HepG2 (cell line): ENCODE measurements around the gene RTEL1. TPM values are rescaled to one million over a fixed set of nuclear protein-coding genes. Genes with fewer than 3 reads are reported as not detected.
A peak's percentile ranks its signal among the peaks of the same experiment; 100 is the strongest.

Experiments
- CENPX ChIP-seq: sonication (generic); formaldehyde crosslinking; IDR thresholded peaks from 2 replicates; pipeline ENCODE4 v1.9.0; 2021; ENCODE audit warnings: mild to moderate bottlenecking, missing genetic modification reagents, moderate library complexity
- DR1 ChIP-seq: sonication (generic); formaldehyde crosslinking; IDR thresholded peaks from 2 replicates; pipeline ENCODE4 v1.8.0; 2021; ENCODE audit warnings: mild to moderate bottlenecking, missing genetic modification reagents, inconsistent platforms
- HIVEP1 ChIP-seq: sonication (generic); formaldehyde crosslinking; IDR thresholded peaks from 2 replicates; pipeline ENCODE4 v1.4.0; 2020; ENCODE audit warnings: mild to moderate bottlenecking, missing genetic modification reagents
- HMGXB3 ChIP-seq: sonication (generic); formaldehyde crosslinking; IDR thresholded peaks from 2 replicates; pipeline ENCODE4 v1.4.0; 2020; ENCODE audit warnings: missing genetic modification reagents, borderline replicate concordance
- SRY ChIP-seq: sonication (generic); formaldehyde crosslinking; IDR thresholded peaks from 2 replicates; pipeline ENCODE4 v1.8.0; 2022; ENCODE audit warnings: mild to moderate bottlenecking, missing genetic modification reagents
- WIZ ChIP-seq: sonication (generic); formaldehyde crosslinking; IDR thresholded peaks from 2 replicates; pipeline ENCODE4 v1.5.1; 2020; ENCODE audit warnings: mild to moderate bottlenecking, missing genetic modification reagents
- ZNF138 ChIP-seq: sonication (generic); formaldehyde crosslinking; IDR thresholded peaks from 2 replicates; pipeline ENCODE4 v1.5.0; 2020; ENCODE audit warnings: mild to moderate bottlenecking, low read depth, missing genetic modification reagents
- ZNF563 ChIP-seq: sonication (generic); formaldehyde crosslinking; IDR thresholded peaks from 2 replicates; pipeline ENCODE4 v1.8.0; 2022; ENCODE audit warnings: mild to moderate bottlenecking, moderate library complexity, missing genetic modification reagents
- polyA plus RNA-seq, 8 experiments: library from polyadenylated mRNA; depleted of rRNA in 3 of 8; stranded (reverse) in 7 of 8; unstranded in 1 of 8; fragments of >200 nt; fragmentation: Illumina TruSeq in 4 of 8; extraction: Trizol in 4 of 8; gene quantifications; 2 replicates each; pipeline versions ENCODE4 v1.2.1 to v1.2.3, GENCODE V29; 2011 to 2016; ENCODE audit warnings: low read depth in 4 of 8, missing spikeins in 1 of 8, mixed read lengths in 1 of 8; ENCODE audit not compliant: insufficient read depth in 1 of 8
- total RNA-seq, 5 experiments: library from RNA; depleted of rRNA; stranded (reverse); fragments of >200 nt; fragmentation: Illumina TruSeq; extraction: Trizol; gene quantifications; 2 replicates each; pipeline ENCODE4 v1.2.3, GENCODE V29; 2016; ENCODE audit warnings: low read depth in 1 of 5
- TF ChIP-seq, protein P1 (sequence below): IDR thresholded peaks from 2 replicates; pipeline ENCODE4 v1.6.1; 2016; ENCODE audit warnings: low read depth, control low read depth

RTEL1 gene
- total and polyA plus RNA-seq, 2 of the 13 experiments (the other 11 are each of a cell fraction or from before 2014, with no cell fraction given): 21.8 to 36.4 TPM

- 0 out of 2 replicates have a peak, but pooled peaks have one; percentile 14 for TF ChIP-seq HMGXB3 (CRISPR knock-in tag)
- no peak for TF ChIP-seq CENPX (CRISPR knock-in tag)
- peak; percentile 62; the same call in 1 of the 2 replicates for TF ChIP-seq ZNF563 (CRISPR knock-in tag)
- TF ChIP-seq SRY (CRISPR knock-in tag): peak; percentile 24; the same call in 1 of the 2 replicates
- no peak for TF ChIP-seq DR1 (CRISPR knock-in tag)
- no peak for TF ChIP-seq WIZ
- TF ChIP-seq, protein P1, sequence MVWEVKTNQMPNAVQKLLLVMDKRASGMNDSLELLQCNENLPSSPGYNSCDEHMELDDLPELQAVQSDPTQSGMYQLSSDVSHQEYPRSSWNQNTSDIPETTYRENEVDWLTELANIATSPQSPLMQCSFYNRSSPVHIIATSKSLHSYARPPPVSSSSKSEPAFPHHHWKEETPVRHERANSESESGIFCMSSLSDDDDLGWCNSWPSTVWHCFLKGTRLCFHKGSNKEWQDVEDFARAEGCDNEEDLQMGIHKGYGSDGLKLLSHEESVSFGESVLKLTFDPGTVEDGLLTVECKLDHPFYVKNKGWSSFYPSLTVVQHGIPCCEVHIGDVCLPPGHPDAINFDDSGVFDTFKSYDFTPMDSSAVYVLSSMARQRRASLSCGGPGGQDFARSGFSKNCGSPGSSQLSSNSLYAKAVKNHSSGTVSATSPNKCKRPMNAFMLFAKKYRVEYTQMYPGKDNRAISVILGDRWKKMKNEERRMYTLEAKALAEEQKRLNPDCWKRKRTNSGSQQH (CRISPR knock-in tag): no peak
- TF ChIP-seq HIVEP1 (CRISPR knock-in tag): no peak
- 0 out of 2 replicates have a peak, but pooled peaks have one; percentile 8 for TF ChIP-seq ZNF138 (CRISPR knock-in tag)
These were observed 33.6 kb upstream of the RTEL1 start (continued) for GRCh38 chr20:63624486-63624885.
